Neutrophil (primary cell): ENCODE results near the gene NRXN3.

Experiments
- H3K27ac ChIP-seq: fragments of 200-600 bp; sonication (generic); 2 replicates; pipeline ENCODE4 v1.5.1; 2016; ENCODE audit warnings: mild to moderate bottlenecking, moderate library complexity
- H3K27me3 ChIP-seq: fragments of 200-600 bp; sonication (generic); 2 replicates; pipeline ENCODE4 v1.6.0; 2016; ENCODE audit warnings: mild to moderate bottlenecking
- H3K36me3 ChIP-seq: fragments of 200-600 bp; sonication (generic); 2 replicates; pipeline ENCODE4 v1.5.1; 2017
- H3K4me1 ChIP-seq, 2 experiments: fragments of 200-600 bp in 1 of 2; sonication (generic) in 1 of 2; 1 replicate in 1 of 2; 2 replicates in 1 of 2; pipeline versions ENCODE4 v1.5.1 to v1.6.1; 2013 to 2016; ENCODE audit warnings: low read depth in 1 of 2, low read length in 1 of 2, mild to moderate bottlenecking in 1 of 2, moderate library complexity in 1 of 2; ENCODE audit not compliant: control insufficient read depth in 1 of 2, insufficient read depth in 1 of 2
- H3K4me3 ChIP-seq, 2 experiments: fragments of 200-600 bp in 1 of 2; sonication (generic) in 1 of 2; 1 replicate in 1 of 2; 2 replicates in 1 of 2; pipeline ENCODE4 v1.5.1; 2013 to 2016; ENCODE audit warnings: low read depth in 1 of 2, low read length in 1 of 2, mild to moderate bottlenecking in 1 of 2, moderate library complexity in 1 of 2
- H3K9me3 ChIP-seq: fragments of 200-600 bp; sonication (generic); 2 replicates; pipeline ENCODE4 v1.5.1; 2016
- CTCF ChIP-seq: fragments of 200-600 bp; sonication (generic); IDR thresholded peaks from 2 replicates; pipeline ENCODE4 v1.5.1; 2016; ENCODE audit warnings: antibody characterized with exemption

Gene NRXN3

GRCh38 chr14:78182722-78183121 lies 12.5 kb downstream of the NRXN3 start:
- Histone ChIP-seq H3K4me1 (no peaks in the 10 kb centered on the region), H3K36me3 (no peaks in the 10 kb centered on the region), H3K27ac (no peak overlapping the region), H3K27me3 (no peaks in the 10 kb centered on the region), H3K4me3 (no peak overlapping the region), H3K9me3 (no peaks in the 10 kb centered on the region)
- TF ChIP-seq CTCF = no peak

GRCh38 chr14:78184157-78184556 lies 14.0 kb downstream of the NRXN3 start:
- no peak for TF ChIP-seq CTCF
- no peak overlapping the region for H3K4me3 ChIP-seq

GRCh38 chr14:78186277-78186676 lies 16.1 kb downstream of the NRXN3 start:
- Histone ChIP-seq H3K27ac (no peak overlapping the region), H3K27me3 (no peaks in the 10 kb centered on the region), H3K4me3 (no peak overlapping the region), H3K36me3 (no peaks in the 10 kb centered on the region), H3K9me3 (no peaks in the 10 kb centered on the region), H3K4me1 (no peaks in the 10 kb centered on the region)
- no peak for TF ChIP-seq CTCF

More at GRCh38 chr14:78184157-78184556, 14.0 kb downstream of the NRXN3 start:
- no peaks in the 10 kb centered on the region for H3K36me3 ChIP-seq
- H3K27me3 ChIP-seq = no peaks in the 10 kb centered on the region
- no peaks in the 10 kb centered on the region for H3K4me1 ChIP-seq
- no peak overlapping the region for H3K27ac ChIP-seq
- no peaks in the 10 kb centered on the region for H3K9me3 ChIP-seq

- Histone ChIP-seq H3K4me1 (no peaks in the 10 kb centered on the region), H3K9me3 (no peaks in the 10 kb centered on the region), H3K36me3 (no peaks in the 10 kb centered on the region), H3K27ac (no peak overlapping the region), H3K27me3 (no peaks in the 10 kb centered on the region), H3K4me3 (no peak overlapping the region)
- TF ChIP-seq CTCF = no peak
Measured at GRCh38 chr14:78188882-78189281, 18.7 kb downstream of the NRXN3 start.

GRCh38 chr14:78195431-78195830 lies 25.3 kb downstream of the NRXN3 start:
- Histone ChIP-seq H3K4me1 (no peaks in the 10 kb centered on the region), H3K4me3 (no peak overlapping the region), H3K36me3 (no peaks in the 10 kb centered on the region), H3K9me3 (no peaks in the 10 kb centered on the region), H3K27ac (no peak overlapping the region), H3K27me3 (no peaks in the 10 kb centered on the region)
- no peak for TF ChIP-seq CTCF

GRCh38 chr14:78196323-78196722 lies 26.1 kb downstream of the NRXN3 start:
- no peaks in the 10 kb centered on the region for H3K4me1 ChIP-seq
- no peak overlapping the region for H3K4me3 ChIP-seq
- H3K9me3 ChIP-seq = no peaks in the 10 kb centered on the region
- no peak overlapping the region for H3K27ac ChIP-seq
- no peaks in the 10 kb centered on the region for H3K36me3 ChIP-seq
- no peaks in the 10 kb centered on the region for H3K27me3 ChIP-seq
- TF ChIP-seq CTCF = no peak
